GM18508 (cell line): ENCODE measurements around the gene PTCH2.

Source experiments
- ATAC-seq: cut with Tn5 transposase; IDR thresholded peaks from one replicate; pipeline ENCODE4 v1.9.1; 2021; ENCODE audit warnings: moderate number of reproducible peaks; ENCODE audit not compliant: insufficient read depth, unreplicated experiment

PTCH2 gene, protein sequence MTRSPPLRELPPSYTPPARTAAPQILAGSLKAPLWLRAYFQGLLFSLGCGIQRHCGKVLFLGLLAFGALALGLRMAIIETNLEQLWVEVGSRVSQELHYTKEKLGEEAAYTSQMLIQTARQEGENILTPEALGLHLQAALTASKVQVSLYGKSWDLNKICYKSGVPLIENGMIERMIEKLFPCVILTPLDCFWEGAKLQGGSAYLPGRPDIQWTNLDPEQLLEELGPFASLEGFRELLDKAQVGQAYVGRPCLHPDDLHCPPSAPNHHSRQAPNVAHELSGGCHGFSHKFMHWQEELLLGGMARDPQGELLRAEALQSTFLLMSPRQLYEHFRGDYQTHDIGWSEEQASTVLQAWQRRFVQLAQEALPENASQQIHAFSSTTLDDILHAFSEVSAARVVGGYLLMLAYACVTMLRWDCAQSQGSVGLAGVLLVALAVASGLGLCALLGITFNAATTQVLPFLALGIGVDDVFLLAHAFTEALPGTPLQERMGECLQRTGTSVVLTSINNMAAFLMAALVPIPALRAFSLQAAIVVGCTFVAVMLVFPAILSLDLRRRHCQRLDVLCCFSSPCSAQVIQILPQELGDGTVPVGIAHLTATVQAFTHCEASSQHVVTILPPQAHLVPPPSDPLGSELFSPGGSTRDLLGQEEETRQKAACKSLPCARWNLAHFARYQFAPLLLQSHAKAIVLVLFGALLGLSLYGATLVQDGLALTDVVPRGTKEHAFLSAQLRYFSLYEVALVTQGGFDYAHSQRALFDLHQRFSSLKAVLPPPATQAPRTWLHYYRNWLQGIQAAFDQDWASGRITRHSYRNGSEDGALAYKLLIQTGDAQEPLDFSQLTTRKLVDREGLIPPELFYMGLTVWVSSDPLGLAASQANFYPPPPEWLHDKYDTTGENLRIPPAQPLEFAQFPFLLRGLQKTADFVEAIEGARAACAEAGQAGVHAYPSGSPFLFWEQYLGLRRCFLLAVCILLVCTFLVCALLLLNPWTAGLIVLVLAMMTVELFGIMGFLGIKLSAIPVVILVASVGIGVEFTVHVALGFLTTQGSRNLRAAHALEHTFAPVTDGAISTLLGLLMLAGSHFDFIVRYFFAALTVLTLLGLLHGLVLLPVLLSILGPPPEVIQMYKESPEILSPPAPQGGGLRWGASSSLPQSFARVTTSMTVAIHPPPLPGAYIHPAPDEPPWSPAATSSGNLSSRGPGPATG

DNA sequence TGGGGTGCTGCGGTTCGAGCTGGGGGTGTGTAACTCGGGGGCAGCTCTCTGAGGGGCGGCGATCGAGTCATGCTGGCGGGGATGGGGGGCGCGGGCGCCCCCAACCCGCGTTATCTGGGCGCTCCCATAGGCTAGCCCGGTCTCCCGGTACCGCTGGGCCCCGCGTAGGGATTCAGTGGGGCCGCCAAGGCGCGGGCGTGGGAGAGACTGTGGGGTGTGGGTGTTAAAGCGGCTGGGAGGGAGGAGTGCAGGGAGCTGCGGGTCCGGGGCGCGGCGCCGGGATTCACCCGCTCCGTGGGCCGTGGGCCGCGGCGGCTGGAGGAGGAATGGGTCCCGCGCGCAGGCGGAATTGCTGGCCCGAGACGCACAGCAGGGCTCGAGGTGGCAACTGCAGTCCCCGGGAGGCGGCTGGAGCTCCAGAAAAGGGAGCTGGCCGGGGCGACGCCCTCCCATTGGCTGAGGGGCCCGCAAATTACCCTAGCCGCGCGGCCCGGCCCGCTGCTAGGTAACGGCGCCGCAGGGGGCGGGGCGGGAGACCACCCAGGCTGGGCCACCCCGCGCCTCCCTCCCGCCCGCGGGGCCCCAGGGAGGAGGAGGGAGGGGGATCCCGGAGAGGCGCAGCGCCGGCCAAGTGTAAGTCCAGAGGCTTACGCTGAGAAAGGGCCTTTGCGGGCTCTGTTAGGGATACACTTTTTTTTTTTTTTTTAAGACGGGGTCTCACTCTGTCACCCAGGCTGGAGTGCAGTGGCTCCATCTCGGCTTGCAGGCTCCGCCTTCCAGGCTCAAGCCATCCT, at the start of gene PTCH2:
Gene PTCH2, minus strand, starts transcription at position 392 of the 794 bp plus-strand sequence. Its CDS starts 321 bp downstream, at position 71.
- ATAC-seq = no peak

DNA sequence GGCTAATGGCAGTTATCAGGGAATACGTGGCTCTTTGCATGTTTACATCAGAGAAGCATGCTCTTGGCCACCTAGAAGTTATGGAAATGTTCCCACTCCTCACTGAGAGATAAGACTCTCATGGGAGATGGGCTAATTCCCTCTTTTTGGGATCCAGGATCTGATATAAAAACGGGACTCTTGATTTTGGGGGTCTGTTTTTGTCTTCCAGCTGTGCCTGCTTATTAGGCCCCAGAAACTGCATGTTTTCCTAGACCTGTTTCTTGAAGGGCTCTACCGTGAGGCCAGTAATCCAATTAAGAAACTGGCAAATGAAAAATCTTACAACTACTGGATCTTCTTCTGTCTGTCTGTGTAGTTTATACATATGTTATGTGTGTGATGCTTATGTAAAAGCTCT, 47.0 kb upstream of the PTCH2 start:
- no peak for ATAC-seq

DNA sequence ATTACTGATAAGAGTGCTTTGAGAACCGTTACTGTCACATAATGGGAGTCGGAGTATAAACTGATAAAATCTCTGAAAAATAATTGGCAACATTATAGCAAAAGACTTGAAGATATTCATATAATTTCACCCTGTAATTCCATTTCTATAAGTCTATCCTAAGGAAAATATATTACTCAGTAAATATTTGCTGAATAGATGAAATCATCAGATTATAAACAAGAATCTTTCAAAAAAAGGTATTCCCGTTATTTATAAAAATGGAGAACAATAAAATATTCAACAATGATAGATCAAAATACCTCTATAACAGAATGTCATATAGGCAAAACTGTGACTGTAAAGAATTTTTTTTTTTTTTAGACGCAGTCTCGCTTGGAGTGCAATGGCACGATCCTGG, 42.4 kb upstream of the PTCH2 start:
- no peak for ATAC-seq

DNA sequence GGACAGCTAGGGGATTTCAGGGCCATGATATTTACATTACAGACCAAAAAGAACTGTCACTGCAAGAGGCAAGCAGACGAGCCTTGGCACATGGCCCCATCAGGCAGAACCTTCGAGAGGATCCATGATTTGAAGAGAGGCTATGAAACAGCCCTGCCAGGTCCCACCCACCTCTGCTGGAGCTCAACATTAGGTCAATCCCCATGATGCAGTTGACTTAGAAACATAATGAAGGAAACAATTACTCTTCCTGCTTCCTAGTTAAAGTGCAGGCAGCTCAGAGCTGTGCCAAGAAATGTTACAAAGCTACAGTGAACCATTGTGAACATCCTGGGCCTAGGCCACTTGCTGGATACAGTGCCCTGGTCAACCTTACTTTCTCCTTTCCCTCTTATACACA, 41.7 kb upstream of the PTCH2 start:
- ATAC-seq = no peak

DNA sequence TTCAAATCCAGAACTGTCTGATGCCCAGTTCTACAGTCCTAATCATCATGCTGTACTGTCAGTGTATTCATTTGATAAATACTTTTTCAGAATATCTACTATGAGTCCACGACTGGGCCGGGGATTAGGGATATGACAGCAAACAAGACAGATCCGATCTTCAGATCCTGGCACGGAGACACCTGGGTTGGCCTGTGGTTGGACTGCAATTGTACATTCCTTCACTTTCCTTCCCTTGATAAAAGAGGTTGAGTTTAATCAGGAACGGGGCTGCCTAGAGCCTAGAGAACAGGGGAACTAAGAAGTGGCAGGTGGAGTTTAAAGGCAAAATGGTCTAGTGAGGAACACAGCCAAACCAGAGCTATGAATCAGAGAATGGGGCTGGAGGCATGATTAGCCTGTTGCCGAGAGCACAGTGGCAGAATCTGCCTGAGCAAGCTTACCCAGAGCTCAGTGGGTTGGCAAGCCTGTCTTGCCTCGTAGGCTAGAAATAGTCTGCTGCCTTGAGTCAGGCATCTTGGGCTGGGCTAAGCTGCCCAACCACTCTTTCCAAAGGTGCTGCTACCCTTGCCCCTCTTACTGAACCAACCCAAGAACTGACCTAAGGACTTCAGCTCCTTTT, 38.1 kb upstream of the PTCH2 start:
- ATAC-seq = no peak

DNA sequence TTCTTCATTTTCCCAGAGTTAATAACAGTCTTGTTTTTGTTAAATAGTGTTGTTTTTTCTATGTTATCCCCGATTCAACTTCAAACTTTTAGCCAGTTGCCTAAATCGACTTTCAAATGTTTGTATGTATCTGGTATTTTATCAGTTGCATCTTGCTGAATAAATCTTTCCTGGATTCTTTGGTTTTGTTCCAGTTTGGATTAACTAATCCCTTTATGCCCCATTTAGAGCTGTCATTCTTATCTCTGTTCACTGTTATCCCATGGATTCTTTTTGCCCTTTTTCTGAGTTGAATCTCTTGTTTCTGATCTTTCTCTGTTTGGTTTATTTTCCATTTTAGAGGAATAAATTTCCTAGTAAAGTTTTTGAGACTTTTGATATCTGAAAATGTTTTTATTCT, 31.1 kb upstream of the PTCH2 start:
- ATAC-seq = no peak

DNA sequence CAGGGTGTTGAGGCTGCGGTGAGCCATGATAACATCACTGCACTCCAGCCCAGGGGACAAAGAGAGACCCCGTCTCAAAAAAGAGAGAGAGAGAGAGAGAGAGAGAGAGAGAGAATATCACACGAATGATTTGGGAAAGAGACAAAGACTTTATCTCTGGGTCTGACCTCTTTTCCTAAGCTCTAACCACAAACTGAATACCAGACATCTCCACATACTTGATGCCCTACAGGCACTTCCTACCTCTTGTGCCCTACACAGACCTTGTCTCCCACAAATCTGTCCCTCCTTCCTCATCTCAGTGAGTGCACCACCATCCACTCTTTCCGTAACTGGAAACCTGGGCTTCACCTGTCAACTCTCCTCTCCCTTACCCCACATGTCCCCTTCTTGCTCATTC, 27.0 kb upstream of the PTCH2 start:
- no peak for ATAC-seq

DNA sequence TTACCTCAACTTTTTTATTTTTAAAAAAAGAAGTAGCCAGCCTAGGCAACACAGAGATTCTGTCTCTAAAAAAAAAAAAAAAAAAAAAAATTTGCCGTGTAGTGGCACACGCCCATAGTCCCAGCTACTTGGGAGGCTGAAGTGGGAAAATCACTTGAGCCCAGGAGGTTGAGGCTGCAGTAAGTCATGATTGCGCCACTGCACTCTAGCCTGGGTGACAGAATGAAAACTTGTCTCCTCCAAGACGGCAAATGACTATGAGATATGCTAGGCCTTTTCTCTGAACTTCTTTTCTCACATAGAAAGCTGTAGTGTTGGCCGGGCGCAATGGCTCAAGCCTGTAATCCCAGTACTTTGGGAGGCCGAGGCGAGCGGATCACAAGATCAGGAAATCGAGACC, 24.7 kb upstream of the PTCH2 start:
- ATAC-seq = no peak

DNA sequence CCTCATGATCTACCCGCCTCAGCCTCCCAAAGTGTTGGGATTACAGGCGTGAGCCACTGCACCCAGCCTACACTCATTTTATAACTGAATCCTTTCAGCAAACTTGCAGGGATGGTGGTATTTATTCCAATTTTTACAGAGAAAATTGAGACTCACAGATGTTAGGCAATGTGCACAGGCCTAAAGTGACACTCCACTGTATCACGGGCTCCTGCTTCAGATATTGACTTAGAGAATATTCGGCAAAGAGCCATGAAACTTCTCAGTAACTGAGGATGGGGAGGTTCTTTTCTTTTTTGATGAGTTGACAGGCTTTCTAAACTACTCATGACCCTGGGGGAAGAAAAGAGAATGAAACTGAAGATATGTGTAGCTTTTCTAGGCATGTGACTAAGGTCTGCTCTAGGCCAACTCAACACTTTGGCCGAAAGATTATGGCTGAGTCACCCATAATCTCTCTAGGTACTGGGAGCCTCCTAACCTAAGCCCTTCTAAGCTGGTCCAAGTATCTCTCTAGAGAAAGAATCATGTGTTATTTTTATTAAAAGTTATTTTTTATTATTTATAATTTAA, 19.9 kb upstream of the PTCH2 start:
- ATAC-seq = no peak

DNA sequence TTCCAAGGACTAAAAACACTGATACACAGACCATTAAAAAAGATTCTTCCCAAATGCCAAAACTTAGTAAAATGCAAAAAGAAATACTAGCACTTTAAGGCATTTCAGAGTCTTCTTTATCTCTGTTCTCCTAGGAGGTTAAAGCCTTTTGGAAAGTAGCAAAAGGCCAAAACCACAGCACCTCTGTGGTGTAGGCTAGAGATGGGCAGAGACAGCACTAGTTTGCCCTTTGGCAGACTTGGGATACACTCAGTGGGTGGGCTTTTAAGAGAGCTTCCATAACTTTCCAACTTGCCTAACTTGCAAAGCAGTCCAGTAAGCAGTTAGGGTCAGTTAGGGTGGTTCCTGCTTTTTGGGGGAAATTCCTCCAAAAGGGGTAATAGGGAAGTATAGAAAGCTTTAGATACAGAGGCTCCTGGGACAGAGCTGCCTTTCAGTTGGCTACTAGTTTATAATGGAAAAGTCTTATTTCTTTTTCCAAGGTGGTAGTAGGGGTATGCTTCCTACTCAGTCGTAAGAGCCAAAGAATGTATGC, 17.9 kb upstream of the PTCH2 start:
- no peak for ATAC-seq

DNA sequence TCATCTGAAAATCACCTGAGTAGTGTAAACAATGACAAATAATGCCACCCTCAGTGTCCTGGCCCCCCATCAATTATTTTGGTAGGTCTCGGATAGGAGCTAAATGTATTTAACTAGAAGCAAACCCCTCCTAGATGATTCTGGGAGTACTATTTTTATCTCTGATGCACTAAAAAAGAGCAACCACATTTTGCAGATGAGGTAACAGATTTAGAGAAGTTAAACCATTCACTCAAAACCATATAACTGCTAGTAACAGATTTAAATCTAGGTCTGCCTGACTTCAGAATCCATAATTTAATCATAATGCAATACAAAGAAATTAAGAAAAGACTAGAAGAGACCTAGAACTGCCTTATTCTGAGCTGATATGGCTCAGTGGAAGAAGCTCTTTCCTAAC, 17.3 kb upstream of the PTCH2 start:
- ATAC-seq = no peak

DNA sequence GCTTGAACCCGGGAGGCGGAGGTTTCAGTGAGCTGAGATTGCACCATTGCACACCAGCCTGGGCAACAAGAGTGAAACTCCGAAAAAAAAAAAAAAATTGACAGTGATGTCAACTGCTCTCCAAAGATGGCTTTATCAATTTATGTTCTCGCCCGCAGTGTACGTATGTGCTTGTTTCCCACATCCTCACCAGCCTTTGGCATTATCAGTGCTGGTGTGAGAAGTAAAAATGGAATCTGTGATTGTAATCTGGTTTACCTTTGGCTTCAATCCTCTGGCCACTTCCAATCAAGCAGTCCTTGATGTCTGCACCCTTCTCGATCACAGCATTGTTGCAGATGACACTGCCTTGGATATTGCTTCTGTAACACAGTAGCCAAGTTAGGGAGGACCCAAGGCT, 14.4 kb upstream of the PTCH2 start:
- no peak for ATAC-seq

DNA sequence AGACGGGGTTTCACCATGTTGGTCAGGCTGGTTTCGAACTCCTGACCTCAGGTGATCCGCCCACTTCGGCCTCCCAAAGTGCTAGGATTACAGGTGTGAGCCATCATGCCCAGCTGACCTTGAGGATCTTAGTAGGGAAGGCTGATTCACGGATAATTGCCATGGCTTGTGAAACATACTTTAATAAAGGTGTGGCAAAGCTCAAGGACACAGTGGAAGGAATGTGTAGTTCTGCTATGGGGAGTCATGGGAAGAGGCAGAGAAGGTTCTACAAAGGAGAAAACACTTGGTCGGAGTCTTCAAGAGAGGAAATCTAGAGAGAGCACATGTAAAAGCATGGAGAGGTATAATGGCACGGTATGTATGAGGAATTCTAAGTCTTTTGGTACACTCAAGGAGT, 12.7 kb upstream of the PTCH2 start:
- ATAC-seq = no peak

DNA sequence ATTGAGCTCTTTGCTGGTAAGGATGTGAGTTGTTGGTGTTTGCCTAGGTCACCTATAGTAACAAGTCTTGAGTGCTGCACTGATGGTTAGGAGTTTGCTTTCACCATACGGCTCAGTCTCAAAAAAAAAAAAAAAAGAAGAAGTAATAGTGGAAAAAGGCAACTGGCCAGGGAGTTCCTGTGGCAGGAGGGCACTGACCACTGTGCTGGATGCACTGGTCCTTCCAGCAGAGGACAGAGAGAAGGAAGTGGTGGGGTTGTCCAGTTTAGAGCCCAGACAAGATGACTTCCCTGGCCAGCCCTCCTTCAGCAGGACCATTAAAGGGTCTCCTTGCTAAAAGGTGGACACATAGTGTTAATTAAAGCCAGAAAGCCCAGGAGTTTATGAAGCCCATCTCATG, 11.9 kb upstream of the PTCH2 start:
- ATAC-seq = no peak

DNA sequence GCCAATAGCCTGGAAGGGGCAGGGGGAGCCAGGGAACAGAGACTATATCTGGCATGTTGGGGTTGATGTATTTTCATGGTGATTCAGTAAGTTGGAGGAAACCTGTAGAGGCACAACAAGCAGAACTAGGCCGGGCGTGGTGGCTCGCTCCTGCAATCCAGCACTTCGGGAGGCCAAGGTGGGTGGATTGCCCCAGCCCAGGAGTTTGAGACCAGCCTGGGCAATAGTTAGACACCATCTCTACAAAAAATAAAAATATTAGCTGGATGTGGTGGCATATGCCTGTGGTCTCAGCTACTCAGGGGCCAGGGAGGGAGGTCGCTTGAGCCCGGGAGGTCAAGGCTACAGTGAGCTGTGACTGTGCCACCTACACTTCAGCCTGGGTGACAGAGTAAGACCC, 10.1 kb upstream of the PTCH2 start:
- no peak for ATAC-seq

DNA sequence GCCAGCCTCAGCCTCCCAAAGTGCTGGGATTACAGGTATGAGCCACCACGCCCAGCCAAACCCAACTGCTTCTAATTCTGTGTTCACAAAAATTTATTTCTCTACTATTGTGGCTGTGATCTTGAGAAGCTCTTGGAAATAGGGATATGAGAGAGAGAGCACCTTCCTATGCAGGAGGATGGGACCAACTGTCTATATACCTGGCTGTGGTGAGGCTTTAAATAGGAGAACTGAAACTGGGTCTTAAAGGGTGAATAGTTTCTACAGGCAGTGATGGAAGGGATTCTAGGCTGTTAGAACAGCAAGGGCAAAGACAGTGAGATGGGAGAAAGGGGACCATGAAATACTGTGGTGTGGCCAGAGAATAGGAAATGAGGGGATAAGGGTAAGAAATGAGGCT, 8.3 kb upstream of the PTCH2 start:
- ATAC-seq = no peak

DNA sequence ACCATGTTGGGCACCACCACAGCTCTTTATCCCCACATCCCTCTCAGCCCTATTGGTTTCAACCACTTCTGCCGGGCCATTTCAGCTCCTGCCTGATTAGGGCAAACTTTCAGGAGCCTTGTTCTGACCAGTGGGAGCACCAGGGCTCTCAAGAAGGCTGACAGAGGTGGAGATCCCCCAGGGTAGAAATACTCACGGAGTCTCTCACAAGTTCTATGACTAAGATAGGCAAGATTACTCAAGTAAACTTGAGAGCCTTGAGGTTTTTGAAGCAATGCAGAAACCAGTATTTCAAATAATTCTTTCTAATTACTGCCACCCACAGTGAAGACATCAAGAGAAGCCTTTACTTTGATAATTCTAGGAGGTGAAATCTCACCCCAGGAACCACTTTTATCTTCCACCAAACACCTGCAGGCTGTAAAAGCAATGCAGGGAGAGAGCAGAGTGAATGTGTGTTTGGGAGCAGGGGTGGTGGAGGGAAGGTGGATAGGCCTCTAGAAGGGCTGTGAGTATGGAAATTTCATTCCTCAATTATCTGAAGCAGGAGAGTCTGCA, 6.6 kb upstream of the PTCH2 start:
- no peak for ATAC-seq

DNA sequence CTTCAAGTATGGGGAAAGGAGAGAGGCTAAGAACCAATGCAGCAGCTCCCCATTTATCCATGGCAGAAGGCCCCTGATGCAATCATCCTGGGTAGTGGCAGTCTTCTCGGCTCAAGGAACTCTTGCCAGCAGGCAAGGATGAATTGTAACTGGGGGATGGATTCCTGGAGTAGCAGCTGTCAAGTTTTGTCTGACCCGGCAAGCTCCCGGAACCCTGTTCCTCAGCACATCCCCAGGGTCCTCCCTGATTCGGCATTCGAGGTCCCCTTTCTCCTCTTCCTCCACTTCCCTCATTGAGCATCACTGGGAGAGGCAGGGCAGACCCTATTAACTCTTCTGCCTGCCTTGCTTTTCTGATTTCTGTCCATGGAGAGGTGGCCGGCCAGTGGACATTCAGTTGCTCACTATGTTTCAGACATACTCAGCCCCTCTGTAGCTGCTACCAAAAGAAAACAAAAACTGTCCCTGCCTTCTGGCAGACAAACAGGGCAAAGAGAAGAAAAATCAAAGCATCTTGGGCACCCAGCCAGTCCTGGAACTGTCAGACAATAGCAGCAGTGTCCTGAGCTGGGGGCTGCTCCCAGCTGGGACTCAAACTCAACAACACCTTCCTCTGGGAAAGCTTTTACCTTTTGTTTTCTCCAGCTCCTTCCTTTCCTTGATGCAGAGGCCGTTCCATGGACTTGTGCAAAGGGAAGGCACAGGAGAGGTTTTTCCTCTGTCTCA, 5.6 kb upstream of the PTCH2 start:
- no peak for ATAC-seq
